ENCODE measurements around the gene SMAD4. TPM values are rescaled to one million over a fixed set of nuclear protein-coding genes. Genes with fewer than 3 reads are reported as not detected.

Gene SMAD4
- 121 TPM for total RNA-seq (ENCODE audit: unreplicated experiment)
- long read RNA-seq = 0 reads

DNA sequence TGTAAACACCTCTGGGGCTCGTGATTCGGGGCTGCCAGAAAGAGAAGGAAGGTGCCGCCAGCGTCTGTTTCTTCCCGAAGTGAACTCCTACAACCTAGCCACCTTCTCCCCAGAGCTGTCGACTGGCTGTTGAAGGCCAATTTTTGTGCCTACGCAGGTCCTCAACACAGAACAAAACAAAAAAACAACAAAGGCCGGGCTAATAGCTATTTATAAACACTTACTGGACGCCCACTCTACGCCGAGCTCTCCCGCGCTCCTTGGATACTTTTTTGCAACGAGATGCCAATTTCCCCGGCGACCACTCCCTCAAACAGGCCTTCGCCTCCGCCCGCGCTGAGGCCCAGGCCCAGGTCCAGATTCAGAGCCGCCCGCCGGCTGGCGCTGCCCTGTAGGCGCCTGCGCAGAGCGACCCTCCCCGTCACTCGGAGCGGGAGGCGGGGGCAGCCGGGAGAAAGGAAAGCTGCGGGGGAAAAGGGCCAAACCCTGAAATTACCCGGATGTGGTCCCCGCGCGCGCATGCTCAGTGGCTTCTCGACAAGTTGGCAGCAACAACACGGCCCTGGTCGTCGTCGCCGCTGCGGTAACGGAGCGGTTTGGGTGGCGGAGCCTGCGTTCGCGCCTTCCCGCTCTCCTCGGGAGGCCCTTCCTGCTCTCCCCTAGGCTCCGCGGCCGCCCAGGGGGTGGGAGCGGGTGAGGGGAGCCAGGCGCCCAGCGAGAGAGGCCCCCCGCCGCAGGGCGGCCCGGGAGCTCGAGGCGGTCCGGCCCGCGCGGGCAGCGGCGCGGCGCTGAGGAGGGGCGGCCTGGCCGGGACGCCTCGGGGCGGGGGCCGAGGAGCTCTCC, at the start of gene SMAD4:
Gene SMAD4, plus strand, starts transcription at position 520 of the 843 bp plus-strand sequence. CDS start 16,834 bp downstream, outside the sequence.
- Mint-ChIP-seq H3K36me3 (ENCODE audit: unreplicated experiment) (no peaks in the 10 kb centered on the region), H3K4me1 (ENCODE audit: low read depth, unreplicated experiment) (peaks cover 27% of the 10 kb centered on the region), H3K27ac (ENCODE audit: unreplicated experiment) (peak within 1 kb of the TSS; percentile 98), H3K4me3 (ENCODE audit: unreplicated experiment) (peak within 1 kb of the TSS; percentile 100), H3K27me3 (ENCODE audit: unreplicated experiment) (peaks cover 10% of the 10 kb centered on the region), H3K9me3 (ENCODE audit: unreplicated experiment) (peaks cover 13% of the 10 kb centered on the region)
- DNase-seq = peak; percentile 100
- TF ChIP-seq CTCF (IDR thresholded peaks at IDR 0.05; ENCODE audit: partially characterized antibody, unreplicated experiment) = no peak

GRCh38 chr18:50981381-50981780, 48.6 kb upstream of the SMAD4 start:
- H3K27ac Mint-ChIP-seq (ENCODE audit: unreplicated experiment) = no peak overlapping the region
- TF ChIP-seq CTCF (IDR thresholded peaks at IDR 0.05; ENCODE audit: partially characterized antibody, unreplicated experiment) = no peak
- H3K9me3 Mint-ChIP-seq (ENCODE audit: unreplicated experiment) = peaks cover 2% of the 10 kb centered on the region
- H3K4me3 Mint-ChIP-seq (ENCODE audit: unreplicated experiment) = no peak overlapping the region
- H3K27me3 Mint-ChIP-seq (ENCODE audit: unreplicated experiment) = peaks cover 2% of the 10 kb centered on the region
- H3K36me3 Mint-ChIP-seq (ENCODE audit: unreplicated experiment) = peaks cover 26% of the 10 kb centered on the region
- DNase-seq = no peak
- no peaks in the 10 kb centered on the region for H3K4me1 Mint-ChIP-seq (ENCODE audit: low read depth, unreplicated experiment)

GRCh38 chr18:50982086-50982801, 47.8 kb upstream of the SMAD4 start:
- Mint-ChIP-seq H3K9me3 (ENCODE audit: unreplicated experiment) (peaks cover 2% of the 10 kb centered on the region), H3K27ac (ENCODE audit: unreplicated experiment) (no peak overlapping the region), H3K4me3 (ENCODE audit: unreplicated experiment) (no peak overlapping the region), H3K4me1 (ENCODE audit: low read depth, unreplicated experiment) (peaks cover 4% of the 10 kb centered on the region), H3K36me3 (ENCODE audit: unreplicated experiment) (peaks cover 17% of the 10 kb centered on the region), H3K27me3 (ENCODE audit: unreplicated experiment) (peaks cover 2% of the 10 kb centered on the region)
- TF ChIP-seq CTCF (IDR thresholded peaks at IDR 0.05; ENCODE audit: partially characterized antibody, unreplicated experiment) = no peak
- DNase-seq = no peak

GRCh38 chr18:50982802-50983179, 47.2 kb upstream of the SMAD4 start:
- H3K36me3 Mint-ChIP-seq (ENCODE audit: unreplicated experiment) = peaks cover 11% of the 10 kb centered on the region
- H3K4me1 Mint-ChIP-seq (ENCODE audit: low read depth, unreplicated experiment) = peaks cover 4% of the 10 kb centered on the region
- no peak overlapping the region for H3K4me3 Mint-ChIP-seq (ENCODE audit: unreplicated experiment)
- peaks cover 2% of the 10 kb centered on the region for H3K27me3 Mint-ChIP-seq (ENCODE audit: unreplicated experiment)
- H3K27ac Mint-ChIP-seq (ENCODE audit: unreplicated experiment) = no peak overlapping the region
- H3K9me3 Mint-ChIP-seq (ENCODE audit: unreplicated experiment) = peaks cover 2% of the 10 kb centered on the region
- no peak for DNase-seq
- no peak for TF ChIP-seq CTCF (IDR thresholded peaks at IDR 0.05; ENCODE audit: partially characterized antibody, unreplicated experiment)
